ENCODE results near the gene LHFPL3.

GRCh38 chr7:104883248-104883717, 554.9 kb downstream of the LHFPL3 start:
- no peak for TF ChIP-seq CTCF (IDR thresholded peaks at IDR 0.05; ENCODE audit: insufficient read depth, low read length)
- no peak for TF ChIP-seq SPI1 (IDR thresholded peaks at IDR 0.05; ENCODE audit: borderline replicate concordance, low read depth)
